ENCODE data around the gene PLIN1.

Gene PLIN1

GRCh38 chr15:89615135-89615534 lies 64.0 kb downstream of the PLIN1 start:
- DNase-seq (ENCODE audit: low spot score in 2 of 2): no peak
- peaks cover 94% of the 10 kb centered on the region for H3K36me3 ChIP-seq (replicated peaks)
- in situ Hi-C loops (cut with MboI; ENCODE audit: low sequenced_read_pairs): loop anchor here (25.0 kb wide), 1 partner anchor 1347 kb away; the partner anchor contains the start of gene RCCD1
- H3K9me3 ChIP-seq: no peaks in the 10 kb centered on the region
- H3K27me3 ChIP-seq (ENCODE audit: low read depth): no peaks in the 10 kb centered on the region
- peaks cover 4% of the 10 kb centered on the region; the same call in 1 of the 2 replicates for H3K4me1 ChIP-seq
- H3K4me3 ChIP-seq: no peak overlapping the region

Measured in HAP-1 (cell line).